ENCODE results near the gene MAD2L1.

The MAD2L1 gene

DNA sequence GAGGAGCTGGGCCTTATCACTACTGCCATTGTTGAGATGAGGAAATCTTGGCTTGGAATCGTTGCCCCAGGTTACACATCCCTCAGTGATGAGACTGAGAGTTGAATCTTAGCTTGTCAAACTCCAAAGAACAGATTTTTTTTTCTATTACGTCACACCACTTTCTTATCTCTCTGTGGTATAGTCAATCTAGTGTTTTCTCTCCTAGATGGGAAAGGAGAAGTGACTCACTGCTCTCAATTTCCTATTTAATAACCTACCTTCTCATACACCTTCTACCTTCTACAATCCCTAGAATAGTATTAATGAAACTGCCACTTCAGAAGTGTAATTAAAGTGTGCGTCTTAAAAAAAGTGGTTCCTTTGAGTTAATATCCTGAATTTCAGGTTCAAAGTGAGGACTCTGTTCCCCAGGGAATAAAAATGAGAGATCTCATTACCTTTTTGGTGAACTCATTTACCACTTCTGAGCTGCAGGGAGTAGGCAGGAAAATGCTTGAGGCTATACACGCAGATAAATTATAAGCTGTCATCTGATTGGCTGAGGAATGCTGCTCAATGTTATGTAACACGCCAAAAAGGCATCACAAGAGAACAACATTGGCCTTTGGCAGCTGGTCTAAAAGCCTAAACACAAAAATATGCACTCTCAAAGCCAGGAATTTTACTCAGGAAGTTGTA, 59.3 kb downstream of the MAD2L1 start:
- no peak overlapping the region for H3K4me3 ChIP-seq (ENCODE audit: low read depth, low read length)

Measured in iPS-11a (cell line).